ENCODE data around the gene MAGEH1.

Gene MAGEH1

GRCh38 chrX:55490121-55490520, 38.2 kb downstream of the MAGEH1 start:
- no peak for DNase-seq (ENCODE audit: low read depth in 2 of 2)

- no peak for DNase-seq (ENCODE audit: low read depth in 2 of 2)
Observed at GRCh38 chrX:55490974-55491373, 39.0 kb downstream of the MAGEH1 start.

Data from stimulated activated CD4-positive, alpha-beta T cell treated with anti-CD3 and anti-CD28 coated beads, Interleukin-1b, Interleukin-23, amount 100 ng/mL, for 1 hour (primary cell).